Fibroblast of villous mesenchyme (primary cell): ENCODE results near the gene ASTE1. TPM values are rescaled to one million over a fixed set of nuclear protein-coding genes. Genes with fewer than 3 reads are reported as not detected.
"Not testable (repeated sequence)": the region's sequence is repeated elsewhere in the genome, so short reads cannot be mapped to it uniquely, and the experiment has no call there.

Source experiments
- DNase-seq: peaks from one replicate; pipeline ENCODE4 v3.0.0-alpha.2; 2010; ENCODE audit warnings: low read depth
- H3K4me3 ChIP-seq: 2 replicates; pipeline ENCODE4 v1.5.1; 2011; ENCODE audit warnings: low read depth, mild to moderate bottlenecking, low read length
- CTCF ChIP-seq: IDR thresholded peaks from 2 replicates; pipeline ENCODE4 v1.5.1; 2012; ENCODE audit warnings: low read depth, mild to moderate bottlenecking, low read length; ENCODE audit not compliant: insufficient read depth
- total RNA-seq: library from RNA; depleted of rRNA; stranded (reverse); fragments of >200 nt; gene quantifications from 2 replicates; pipeline ENCODE4 v1.2.3, GENCODE V29; 2012

ASTE1 gene
- total RNA-seq, 1 donor = 7.3 TPM

GRCh38 chr3:130973406-130973805 is 53.2 kb downstream of the ASTE1 start:
- H3K4me3 ChIP-seq = no peak overlapping the region
- no peak for TF ChIP-seq CTCF
- no peak for DNase-seq

- H3K4me3 ChIP-seq, DNase-seq: not testable (repeated sequence)
These were observed 54.0 kb downstream of the ASTE1 start for GRCh38 chr3:130972592-130972991.

GRCh38 chr3:130971208-130971607 is 55.4 kb downstream of the ASTE1 start:
- H3K4me3 ChIP-seq = no peak overlapping the region
- no peak for DNase-seq
- TF ChIP-seq CTCF = no peak

- no peak for DNase-seq
- no peak for TF ChIP-seq CTCF
- no peak overlapping the region for H3K4me3 ChIP-seq
These were observed 57.0 kb downstream of the ASTE1 start for GRCh38 chr3:130969621-130970020.

- DNase-seq = peak; percentile 63
- no peak for TF ChIP-seq CTCF
These were observed 58.4 kb downstream of the ASTE1 start for GRCh38 chr3:130968221-130968620.

GRCh38 chr3:130967281-130967680 is 59.3 kb downstream of the ASTE1 start:
- H3K4me3 ChIP-seq = no peak overlapping the region
- TF ChIP-seq CTCF = no peak
- DNase-seq = no peak

More at GRCh38 chr3:130968221-130968620, 58.4 kb downstream of the ASTE1 start:
- H3K4me3 ChIP-seq = no peak overlapping the region

GRCh38 chr3:130963878-130964277 is 62.7 kb downstream of the ASTE1 start:
- no peak overlapping the region for H3K4me3 ChIP-seq
- DNase-seq = peak; percentile 93
- no peak for TF ChIP-seq CTCF

Other genes with a start within 250 kb of the ASTE1 start
- gene ATP2C1, start 132.7 kb downstream of the ASTE1 start, total RNA-seq = 93.4 and 136 TPM in 2 replicates
- gene NEK11, start 52 bp upstream of the ASTE1 start, total RNA-seq = 7.7 and 10.4 TPM in 2 replicates